GM18508 (cell line): ENCODE measurements around the gene TTPAL.

Experiments used
- ATAC-seq: cut with Tn5 transposase; IDR thresholded peaks from one replicate; pipeline ENCODE4 v1.9.1; 2021; ENCODE audit warnings: moderate number of reproducible peaks; ENCODE audit not compliant: insufficient read depth, unreplicated experiment

The TTPAL gene, protein sequence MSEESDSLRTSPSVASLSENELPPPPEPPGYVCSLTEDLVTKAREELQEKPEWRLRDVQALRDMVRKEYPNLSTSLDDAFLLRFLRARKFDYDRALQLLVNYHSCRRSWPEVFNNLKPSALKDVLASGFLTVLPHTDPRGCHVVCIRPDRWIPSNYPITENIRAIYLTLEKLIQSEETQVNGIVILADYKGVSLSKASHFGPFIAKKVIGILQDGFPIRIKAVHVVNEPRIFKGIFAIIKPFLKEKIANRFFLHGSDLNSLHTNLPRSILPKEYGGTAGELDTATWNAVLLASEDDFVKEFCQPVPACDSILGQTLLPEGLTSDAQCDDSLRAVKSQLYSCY

DNA sequence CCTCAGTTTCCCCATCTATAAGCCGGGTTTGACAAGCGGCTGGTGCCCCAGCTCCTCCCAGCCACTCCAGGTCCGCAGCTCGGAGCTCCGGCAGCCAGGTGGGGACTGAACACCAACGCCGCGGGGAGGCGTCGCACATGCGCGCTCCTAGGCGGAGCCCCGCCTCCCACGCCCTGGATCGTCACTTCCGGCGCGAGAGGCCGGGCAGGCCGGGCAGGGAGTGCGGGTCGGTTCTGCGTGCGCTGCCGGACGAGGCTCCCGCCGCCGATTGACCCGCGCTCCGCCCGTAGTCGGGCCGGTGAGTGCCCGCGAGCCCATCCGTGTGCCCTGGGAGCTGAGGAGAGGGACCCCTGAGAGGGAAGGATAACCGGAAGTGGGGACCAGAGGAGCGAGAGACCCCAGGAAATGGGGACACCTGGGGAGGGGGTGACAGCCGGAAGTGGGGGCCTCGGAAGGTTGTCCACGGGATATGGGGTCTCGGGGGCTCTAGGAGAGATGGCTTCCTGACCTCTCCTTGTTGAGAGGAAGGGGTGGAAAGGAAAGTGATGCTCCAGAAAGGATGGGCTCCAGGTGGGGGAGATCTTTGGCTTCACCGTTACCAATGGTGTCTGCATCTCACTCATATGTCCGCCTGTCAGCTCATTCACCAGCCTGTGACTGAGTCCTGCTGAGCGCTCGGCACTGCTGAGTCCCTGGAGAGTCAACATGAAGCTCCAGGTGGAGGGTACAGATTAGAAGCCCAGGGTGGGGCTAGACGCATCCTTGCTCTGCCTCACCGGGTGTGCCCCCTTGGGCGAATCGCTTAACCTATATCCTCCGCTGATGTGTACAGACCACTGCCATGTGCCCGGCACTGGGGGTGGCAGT lies at the start of gene TTPAL:
TTPAL (plus strand) TSS at position 181 of the 867 bp plus-strand sequence. CDS start 4,126 bp downstream, outside the sequence.
- no peak for ATAC-seq

DNA sequence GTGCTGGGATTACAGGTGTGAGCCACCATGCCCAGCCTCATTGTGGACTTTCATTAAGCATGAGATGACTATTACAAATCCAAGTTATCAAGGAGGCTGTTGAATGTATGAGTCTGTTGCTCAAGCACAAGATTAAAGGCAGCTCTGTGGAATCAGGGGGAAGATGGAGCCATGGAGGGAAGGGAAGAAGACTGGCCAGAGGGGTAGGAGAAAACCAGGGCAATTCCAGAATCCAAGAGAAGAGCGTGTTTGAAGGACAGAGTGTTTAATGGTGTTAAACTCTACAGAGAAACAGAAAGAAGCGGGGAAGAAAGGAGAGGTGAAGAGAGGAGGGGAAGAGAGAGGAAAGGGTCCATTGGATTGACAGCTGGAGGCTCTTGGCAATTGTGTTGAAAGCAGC lies 49.8 kb upstream of the TTPAL start:
- ATAC-seq, result no peak

DNA sequence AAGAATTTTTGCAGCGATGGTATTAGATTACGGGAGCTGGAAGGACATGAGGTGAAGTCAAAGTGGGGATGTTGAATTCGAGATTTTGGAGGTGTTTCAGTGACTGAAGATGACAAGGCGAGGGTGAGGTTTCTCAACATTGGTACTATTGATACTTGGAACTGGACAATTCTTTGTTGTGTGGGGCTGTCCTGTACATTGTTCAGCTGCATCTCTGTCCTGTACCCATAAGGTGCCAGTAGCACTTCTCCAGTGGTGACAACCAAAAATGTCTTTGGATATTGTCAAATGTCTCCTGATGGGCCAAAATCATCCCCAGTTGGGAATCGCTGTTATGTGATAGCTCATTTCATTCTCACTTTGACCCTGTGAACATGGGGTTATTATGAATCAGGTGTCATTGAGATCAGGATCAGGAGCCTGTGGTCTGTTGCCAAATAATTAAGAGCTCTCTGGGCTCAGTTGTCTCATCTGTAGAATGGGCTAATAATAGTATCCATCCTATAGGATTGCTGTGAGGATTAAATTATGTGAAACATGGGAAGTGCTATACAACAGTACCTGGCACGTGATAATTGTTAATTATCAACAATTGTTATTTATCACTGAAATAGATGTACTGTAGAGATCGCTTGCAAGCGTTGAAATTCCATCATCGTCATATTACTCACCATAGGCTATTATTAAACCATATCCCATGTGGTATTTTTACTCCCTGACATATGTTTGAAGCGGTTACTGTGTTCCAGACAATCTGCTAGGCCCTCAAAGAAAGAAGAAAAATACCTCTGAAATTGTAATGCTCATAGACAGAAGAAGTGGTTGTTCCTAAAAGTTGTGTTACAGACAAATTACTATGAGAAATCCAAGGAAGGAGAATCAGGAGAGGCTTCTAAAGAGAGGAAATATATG lies 48.5 kb upstream of the TTPAL start:
- ATAC-seq, result no peak

DNA sequence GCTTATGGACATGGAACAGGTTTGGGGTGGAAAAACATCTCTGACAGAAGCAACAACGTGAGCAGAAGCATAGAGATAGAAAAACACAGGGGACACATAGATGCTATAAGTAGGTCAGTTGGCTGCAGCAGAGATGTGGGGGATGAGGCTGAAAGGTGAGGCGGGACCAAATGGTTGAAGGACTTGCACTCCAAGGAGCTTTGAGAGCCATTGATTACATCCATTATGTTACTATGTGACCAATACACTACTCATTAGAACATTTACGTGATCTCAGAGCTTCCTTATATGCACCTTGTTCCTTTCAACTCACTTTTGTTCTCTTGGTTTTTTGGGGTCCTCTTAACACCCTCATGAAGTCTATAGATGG lies 47.9 kb upstream of the TTPAL start:
- no peak for ATAC-seq

DNA sequence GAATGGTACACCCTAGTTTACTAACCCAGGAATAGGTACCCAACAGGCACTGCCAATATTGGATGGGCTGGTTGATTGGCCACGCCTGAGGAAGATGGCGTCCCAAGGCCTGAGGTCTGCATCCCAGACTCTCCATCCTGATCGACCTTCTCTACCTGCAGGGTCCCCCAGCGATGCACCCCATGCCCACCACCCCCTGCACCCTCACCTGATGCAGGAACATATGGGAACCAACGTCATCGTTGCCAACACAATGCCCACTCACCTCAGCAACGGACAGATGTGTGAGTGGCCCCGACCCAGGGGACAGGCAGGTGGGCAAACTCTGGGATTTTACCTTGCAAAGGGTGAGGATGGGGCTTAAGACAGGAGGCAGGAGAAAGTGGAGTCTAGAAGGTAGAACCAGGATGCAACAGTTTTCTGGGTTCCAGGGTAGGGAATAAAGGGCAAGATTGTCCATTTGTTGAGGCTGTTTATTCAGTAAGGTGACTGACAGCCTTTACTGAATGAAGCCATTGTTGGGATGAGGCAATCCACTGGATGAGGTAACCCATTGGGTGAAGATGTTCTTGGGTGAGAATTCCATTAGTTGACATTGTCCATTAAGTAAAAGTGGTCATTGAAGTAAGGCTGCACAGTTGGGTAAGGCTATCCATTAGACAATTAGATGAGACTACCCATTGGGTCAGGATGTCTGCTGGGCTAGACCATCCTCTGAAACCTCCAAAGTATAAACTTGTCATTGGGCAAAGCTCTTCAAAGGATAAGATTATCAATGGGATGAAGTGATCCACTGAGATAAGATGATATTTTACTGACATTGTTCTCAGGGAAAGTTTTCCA lies 47.3 kb upstream of the TTPAL start:
- no peak for ATAC-seq

DNA sequence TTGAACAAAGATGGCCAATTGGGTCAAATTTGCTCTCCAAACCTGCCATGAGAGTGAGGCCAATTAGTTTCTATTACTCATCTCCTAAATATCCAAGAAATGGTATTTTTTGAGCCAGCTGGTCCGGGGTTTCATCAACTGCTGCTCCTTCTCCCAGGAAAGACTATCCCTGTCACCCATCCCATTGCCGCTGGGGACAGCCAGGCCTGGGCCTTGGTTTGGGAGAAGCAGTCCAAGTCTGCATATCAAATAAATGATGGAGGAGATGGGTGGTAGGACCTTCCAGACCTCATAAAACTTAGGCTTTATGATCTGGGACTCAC lies 46.7 kb upstream of the TTPAL start:
- no peak for ATAC-seq

DNA sequence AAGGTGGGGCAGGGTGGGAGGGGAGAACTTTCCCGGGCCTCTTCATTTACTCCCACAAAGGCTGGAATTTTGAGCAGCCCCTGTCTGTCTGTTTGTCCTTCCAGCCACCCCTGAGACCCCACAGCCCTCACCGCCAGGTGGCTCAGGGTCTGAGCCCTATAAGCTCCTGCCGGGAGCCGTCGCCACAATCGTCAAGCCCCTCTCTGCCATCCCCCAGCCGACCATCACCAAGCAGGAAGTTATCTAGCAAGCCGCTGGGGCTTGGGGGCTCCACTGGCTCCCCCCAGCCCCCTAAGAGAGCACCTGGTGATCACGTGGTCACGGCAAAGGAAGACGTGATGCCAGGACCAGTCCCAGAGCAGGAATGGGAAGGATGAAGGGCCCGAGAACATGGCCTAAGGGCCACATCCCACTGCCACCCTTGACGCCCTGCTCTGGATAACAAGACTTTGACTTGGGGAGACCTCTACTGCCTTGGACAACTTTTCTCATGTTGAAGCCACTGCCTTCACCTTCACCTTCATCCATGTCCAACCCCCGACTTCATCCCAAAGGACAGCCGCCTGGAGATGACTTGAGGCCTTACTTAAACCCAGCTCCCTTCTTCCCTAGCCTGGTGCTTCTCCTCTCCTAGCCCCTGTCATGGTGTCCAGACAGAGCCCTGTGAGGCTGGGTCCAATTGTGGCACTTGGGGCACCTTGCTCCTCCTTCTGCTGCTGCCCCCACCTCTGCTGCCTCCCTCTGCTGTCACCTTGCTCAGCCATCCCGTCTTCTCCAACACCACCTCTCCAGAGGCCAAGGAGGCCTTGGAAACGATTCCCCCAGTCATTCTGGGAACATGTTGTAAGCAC lies 46.0 kb upstream of the TTPAL start:
- no peak for ATAC-seq

DNA sequence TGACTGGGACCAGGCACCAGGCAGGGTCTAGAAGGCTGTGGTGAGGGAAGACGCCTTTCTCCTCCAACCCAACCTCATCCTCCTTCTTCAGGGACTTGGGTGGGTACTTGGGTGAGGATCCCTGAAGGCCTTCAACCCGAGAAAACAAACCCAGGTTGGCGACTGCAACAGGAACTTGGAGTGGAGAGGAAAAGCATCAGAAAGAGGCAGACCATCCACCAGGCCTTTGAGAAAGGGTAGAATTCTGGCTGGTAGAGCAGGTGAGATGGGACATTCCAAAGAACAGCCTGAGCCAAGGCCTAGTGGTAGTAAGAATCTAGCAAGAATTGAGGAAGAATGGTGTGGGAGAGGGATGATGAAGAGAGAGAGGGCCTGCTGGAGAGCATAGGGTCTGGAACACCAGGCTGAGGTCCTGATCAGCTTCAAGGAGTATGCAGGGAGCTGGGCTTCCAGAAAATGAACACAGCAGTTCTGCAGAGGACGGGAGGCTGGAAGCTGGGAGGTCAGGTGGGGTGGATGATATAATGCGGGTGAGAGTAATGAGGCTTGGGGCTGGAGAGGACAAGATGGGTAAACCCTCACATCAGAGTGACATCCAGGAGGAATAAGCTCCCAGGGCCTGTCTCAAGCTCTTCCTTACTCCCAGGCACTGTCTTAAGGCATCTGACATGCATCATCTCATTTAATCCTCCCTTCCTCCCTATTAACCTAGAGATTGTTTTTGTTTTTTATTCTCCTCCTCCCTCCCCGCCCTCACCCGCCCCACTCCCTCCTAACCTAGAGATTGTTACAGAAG lies 45.2 kb upstream of the TTPAL start:
- no peak for ATAC-seq

DNA sequence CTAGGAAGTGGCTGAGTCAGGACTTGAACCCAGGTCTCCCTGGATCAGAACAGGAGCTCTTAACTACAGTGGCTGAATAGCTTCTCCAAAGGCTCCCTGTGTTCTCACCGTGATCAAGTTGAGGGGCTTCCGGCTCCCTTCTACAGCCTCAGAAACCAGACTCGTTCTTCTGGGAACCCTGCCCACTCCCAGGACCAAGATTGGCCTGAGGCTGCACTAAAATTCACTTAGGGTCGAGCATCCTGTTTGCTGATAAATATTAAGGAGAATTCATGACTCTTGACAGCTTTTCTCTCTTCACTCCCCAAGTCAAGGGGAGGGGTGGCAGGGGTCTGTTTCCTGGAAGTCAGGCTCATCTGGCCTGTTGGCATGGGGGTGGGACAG lies 44.6 kb upstream of the TTPAL start:
- ATAC-seq, result no peak

DNA sequence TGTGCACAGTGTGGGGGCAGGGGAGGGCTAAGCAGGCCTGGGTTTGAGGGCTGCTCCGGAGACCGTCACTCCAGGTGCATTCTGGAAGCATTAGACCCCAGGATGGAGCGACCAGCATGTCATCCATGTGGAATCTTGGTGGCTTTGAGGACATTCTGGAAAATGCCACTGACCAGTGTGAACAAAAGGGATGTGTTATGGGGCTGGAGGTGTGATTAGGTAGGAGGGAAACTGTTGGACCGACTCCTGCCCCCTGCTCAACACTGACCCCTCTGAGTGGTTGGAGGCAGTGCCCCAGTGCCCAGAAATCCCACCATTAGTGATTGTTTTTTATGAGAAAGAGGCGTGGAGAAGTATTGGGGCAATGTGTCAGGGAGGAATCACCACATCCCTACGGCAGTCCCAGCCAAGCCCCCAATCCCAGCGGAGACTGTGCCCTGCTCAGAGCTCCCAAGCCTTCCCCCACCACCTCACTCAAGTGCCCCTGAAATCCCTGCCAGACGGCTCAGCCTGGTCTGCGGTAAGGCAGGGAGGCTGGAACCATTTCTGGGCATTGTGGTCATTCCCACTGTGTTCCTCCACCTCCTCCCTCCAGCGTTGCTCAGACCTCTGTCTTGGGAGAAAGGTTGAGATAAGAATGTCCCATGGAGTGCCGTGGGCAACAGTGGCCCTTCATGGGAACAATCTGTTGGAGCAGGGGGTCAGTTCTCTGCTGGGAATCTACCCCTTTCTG lies 44.0 kb upstream of the TTPAL start:
- no peak for ATAC-seq

DNA sequence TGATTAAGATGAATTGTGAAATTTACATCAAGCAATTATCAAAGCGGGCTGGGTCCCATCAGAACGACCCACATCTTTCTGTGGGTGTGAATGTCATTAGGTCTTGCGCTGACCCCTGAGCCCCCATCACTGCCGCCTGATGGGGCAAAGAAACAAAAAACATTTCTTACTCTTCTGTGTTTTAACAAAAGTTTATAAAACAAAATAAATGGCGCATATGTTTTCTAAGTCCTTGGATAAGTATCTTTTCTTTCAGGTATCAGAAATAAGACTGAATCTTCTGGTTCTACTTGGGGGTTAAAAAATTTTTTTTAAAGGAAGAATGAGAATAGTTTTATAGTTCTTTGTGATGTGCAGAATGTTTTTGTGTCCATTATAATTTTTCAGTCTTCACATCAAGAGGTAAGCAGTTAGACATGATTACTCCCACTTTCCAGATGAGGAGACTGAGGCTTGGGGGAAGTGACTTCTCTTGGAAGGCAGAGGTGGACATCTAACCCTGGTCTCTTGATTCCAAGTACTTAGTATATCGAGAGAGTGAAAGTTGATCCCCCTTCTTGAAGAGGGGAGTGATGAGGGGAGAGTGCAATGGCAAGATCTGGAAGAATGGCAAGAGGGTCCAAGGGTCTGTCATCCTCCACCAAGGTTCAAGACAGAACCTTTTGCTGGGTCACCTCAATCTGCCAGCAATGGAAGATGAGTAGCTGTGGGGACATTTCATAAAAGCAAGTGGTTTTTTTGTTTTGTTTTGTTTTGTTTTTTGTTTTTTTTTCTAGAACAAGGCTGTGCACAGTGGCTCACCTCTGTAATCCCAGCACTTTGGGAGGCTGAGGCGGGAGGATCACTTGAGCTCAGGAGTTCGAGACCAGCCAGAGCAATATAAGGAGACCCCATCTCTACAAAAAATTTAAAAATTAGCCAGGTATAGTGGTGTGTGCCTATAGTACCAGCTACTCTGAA lies 42.8 kb upstream of the TTPAL start:
- no peak for ATAC-seq

DNA sequence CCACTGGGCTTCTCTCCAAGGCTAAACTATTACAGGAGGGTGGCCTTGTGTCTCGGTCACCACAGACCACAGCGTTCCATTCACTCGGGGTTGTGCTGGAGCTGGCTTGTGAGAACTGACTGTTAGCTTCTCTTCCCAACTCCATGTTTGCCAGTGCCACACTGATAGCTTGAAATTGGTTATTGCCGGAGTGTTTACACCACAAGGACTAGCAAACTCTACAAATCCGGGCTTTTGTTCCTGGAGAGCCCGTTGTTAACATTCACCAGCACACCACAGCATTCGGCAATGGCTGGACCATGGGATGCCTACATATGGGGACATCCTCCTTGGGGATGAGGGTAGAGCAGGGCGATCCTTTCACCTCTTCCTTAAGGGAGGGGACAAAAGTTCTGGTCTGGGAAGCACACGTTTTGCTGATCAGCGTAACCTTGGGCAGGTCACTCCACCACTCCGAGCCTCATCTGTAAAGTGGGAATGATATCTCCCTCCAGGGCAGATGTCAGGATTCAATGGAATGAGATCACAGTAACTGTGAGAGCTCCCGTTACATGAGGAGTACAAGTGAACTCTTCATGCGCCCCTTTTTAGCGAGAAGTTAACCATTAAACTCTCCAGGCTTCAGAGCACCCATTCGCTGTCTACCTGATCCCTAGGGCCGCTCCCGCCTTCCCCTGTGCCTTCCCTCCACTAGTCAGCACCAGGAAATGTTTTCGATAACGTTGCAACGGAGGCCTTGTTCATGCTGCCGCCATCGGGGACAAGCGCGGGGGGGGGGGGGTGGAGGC lies 41.7 kb upstream of the TTPAL start:
- no peak for ATAC-seq

DNA sequence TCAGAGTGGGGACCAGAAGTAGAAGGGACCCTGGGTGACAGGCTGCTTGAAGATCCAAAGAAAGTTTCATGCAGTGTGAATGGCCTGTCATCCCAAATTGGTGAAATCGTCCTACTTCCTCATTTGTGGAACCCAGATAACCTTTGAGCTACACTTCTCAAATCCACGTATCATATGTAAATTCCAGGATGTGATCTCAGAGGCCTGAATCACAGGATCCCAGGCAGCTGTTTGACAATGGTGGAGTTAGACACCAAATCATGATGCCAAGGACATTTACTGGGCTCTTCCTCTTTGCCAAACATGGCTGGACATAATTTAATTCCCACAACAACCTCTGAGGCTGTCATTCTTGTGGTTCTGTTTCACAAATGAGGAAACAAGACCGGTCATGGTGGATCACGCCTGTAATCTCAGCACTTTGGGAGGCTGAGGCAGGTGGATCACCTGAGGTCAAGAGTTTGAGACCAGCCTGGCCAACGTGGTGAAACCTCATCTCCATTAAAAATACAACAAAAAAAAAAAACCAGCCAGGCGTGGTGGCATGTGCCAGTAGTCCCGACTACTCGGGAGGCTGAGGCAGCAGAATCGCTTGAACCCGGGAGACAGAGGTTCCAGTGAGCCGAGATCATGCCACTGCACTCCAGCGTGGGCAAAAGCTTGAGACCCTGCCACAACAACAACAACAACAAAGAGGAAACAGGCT lies 39.9 kb upstream of the TTPAL start:
- ATAC-seq, result no peak

DNA sequence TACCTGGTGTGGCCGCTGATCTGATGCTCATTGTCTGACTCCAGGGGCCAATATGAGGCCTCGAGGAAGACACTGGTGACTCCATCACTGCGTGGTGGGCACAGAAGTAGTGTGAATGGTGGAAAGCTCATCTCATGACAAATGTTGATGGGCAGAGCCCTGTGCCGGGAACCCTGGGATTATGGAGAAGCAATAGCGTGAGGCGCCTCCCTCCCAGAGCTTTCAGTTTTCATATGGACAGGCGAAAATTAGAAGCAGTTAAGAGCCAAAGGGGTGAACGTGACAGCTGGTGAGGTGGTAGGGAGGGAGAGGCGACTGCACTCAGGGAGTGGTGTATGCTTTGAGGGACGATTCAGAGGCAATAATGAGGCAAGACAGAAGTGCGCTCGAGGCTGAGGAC lies 39.3 kb upstream of the TTPAL start:
- no peak for ATAC-seq

DNA sequence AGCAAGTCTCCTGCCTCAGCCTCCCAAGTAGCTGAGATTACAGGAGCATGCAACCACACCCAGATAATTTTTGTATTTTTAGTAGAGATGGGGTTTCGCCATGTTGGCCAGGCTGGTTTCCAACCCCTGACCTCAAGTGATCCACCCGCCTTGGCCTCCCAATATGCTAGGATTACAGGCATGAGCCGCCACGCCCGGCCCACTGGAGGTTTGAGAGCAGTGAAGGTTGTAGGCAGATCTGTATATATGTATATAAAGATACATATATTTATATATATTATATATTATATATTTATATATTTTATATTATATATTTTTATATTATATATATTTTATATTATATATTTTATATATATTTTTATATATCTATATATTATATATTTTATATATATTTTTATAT lies 38.2 kb upstream of the TTPAL start:
- no peak for ATAC-seq
